ENCODE measurements around the gene SGPP2. TPM values are rescaled to one million over a fixed set of nuclear protein-coding genes. Genes with fewer than 3 reads are reported as not detected.

SGPP2 gene
- total RNA-seq, 1 donor from 2014 or later: not detected

GRCh38 chr2:222427646-222428301 is 3.4 kb downstream of the SGPP2 start:
- TF ChIP-seq CTCF (IDR thresholded peaks at IDR 0.05): no peak
- Mint-ChIP-seq H3K4me3 (ENCODE audit: unreplicated experiment) (no peak overlapping the region), H3K27me3 (ENCODE audit: unreplicated experiment) (peaks cover 54% of the 10 kb centered on the region), H3K36me3 (ENCODE audit: unreplicated experiment) (no peaks in the 10 kb centered on the region), H3K4me1 (ENCODE audit: unreplicated experiment) (peaks cover 11% of the 10 kb centered on the region), H3K27ac (ENCODE audit: unreplicated experiment) (no peak overlapping the region), H3K9me3 (ENCODE audit: unreplicated experiment) (no peaks in the 10 kb centered on the region)
- no peak for DNase-seq (ENCODE audit: extremely low spot score, unreplicated experiment)

GRCh38 chr2:222430071-222430470 is 5.7 kb downstream of the SGPP2 start:
- Mint-ChIP-seq H3K9me3 (ENCODE audit: unreplicated experiment) (no peaks in the 10 kb centered on the region), H3K36me3 (ENCODE audit: unreplicated experiment) (no peaks in the 10 kb centered on the region), H3K4me1 (ENCODE audit: unreplicated experiment) (peaks cover 2% of the 10 kb centered on the region), H3K4me3 (ENCODE audit: unreplicated experiment) (no peak overlapping the region), H3K27me3 (ENCODE audit: unreplicated experiment) (peaks cover 38% of the 10 kb centered on the region), H3K27ac (ENCODE audit: unreplicated experiment) (no peak overlapping the region)
- TF ChIP-seq CTCF (IDR thresholded peaks at IDR 0.05): no peak
- DNase-seq (ENCODE audit: extremely low spot score, unreplicated experiment): no peak

- no peak for TF ChIP-seq CTCF (IDR thresholded peaks at IDR 0.05)
- H3K9me3 Mint-ChIP-seq (ENCODE audit: unreplicated experiment): no peaks in the 10 kb centered on the region
- H3K4me1 Mint-ChIP-seq (ENCODE audit: unreplicated experiment): no peaks in the 10 kb centered on the region
- peaks cover 32% of the 10 kb centered on the region for H3K27me3 Mint-ChIP-seq (ENCODE audit: unreplicated experiment)
- H3K36me3 Mint-ChIP-seq (ENCODE audit: unreplicated experiment): no peaks in the 10 kb centered on the region
- no peak for DNase-seq (ENCODE audit: extremely low spot score, unreplicated experiment)
- H3K27ac Mint-ChIP-seq (ENCODE audit: unreplicated experiment): no peak overlapping the region
- no peak overlapping the region for H3K4me3 Mint-ChIP-seq (ENCODE audit: unreplicated experiment)
These were observed 6.3 kb downstream of the SGPP2 start for GRCh38 chr2:222430681-222431080.

GRCh38 chr2:222431869-222432268 is 7.5 kb downstream of the SGPP2 start:
- TF ChIP-seq CTCF (IDR thresholded peaks at IDR 0.05): no peak
- DNase-seq (ENCODE audit: extremely low spot score, unreplicated experiment): no peak
- no peak overlapping the region for H3K27ac Mint-ChIP-seq (ENCODE audit: unreplicated experiment)
- H3K36me3 Mint-ChIP-seq (ENCODE audit: unreplicated experiment): no peaks in the 10 kb centered on the region
- no peaks in the 10 kb centered on the region for H3K9me3 Mint-ChIP-seq (ENCODE audit: unreplicated experiment)
- H3K4me1 Mint-ChIP-seq (ENCODE audit: unreplicated experiment): no peaks in the 10 kb centered on the region
- peaks cover 21% of the 10 kb centered on the region for H3K27me3 Mint-ChIP-seq (ENCODE audit: unreplicated experiment)
- H3K4me3 Mint-ChIP-seq (ENCODE audit: unreplicated experiment): no peak overlapping the region

GRCh38 chr2:222433332-222434173 is 9.2 kb downstream of the SGPP2 start:
- no peak for DNase-seq (ENCODE audit: extremely low spot score, unreplicated experiment)
- Mint-ChIP-seq H3K27ac (ENCODE audit: unreplicated experiment) (no peak overlapping the region), H3K4me3 (ENCODE audit: unreplicated experiment) (no peak overlapping the region), H3K27me3 (ENCODE audit: unreplicated experiment) (peaks cover 15% of the 10 kb centered on the region), H3K9me3 (ENCODE audit: unreplicated experiment) (peaks cover 3% of the 10 kb centered on the region), H3K36me3 (ENCODE audit: unreplicated experiment) (no peaks in the 10 kb centered on the region), H3K4me1 (ENCODE audit: unreplicated experiment) (no peaks in the 10 kb centered on the region)
- TF ChIP-seq CTCF (IDR thresholded peaks at IDR 0.05): no peak

All from osteocyte (in vitro differentiated cells).